Activated CD8-positive, alpha-beta memory T cell treated with anti-CD3 and anti-CD28 coated beads, Interleukin-2, amount 50 U/mL, for 48 hours (primary cell): Measurements from ENCODE around the gene PGAP3.
"Not testable (repeated sequence)": the region's sequence is repeated elsewhere in the genome, so short reads cannot be mapped to it uniquely, and the experiment has no call there.

ENCODE experiments used
- DNase-seq: peaks from one replicate; pipeline ENCODE4 v3.0.0-alpha.2; 2020

The PGAP3 gene, protein sequence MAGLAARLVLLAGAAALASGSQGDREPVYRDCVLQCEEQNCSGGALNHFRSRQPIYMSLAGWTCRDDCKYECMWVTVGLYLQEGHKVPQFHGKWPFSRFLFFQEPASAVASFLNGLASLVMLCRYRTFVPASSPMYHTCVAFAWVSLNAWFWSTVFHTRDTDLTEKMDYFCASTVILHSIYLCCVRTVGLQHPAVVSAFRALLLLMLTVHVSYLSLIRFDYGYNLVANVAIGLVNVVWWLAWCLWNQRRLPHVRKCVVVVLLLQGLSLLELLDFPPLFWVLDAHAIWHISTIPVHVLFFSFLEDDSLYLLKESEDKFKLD

DNA sequence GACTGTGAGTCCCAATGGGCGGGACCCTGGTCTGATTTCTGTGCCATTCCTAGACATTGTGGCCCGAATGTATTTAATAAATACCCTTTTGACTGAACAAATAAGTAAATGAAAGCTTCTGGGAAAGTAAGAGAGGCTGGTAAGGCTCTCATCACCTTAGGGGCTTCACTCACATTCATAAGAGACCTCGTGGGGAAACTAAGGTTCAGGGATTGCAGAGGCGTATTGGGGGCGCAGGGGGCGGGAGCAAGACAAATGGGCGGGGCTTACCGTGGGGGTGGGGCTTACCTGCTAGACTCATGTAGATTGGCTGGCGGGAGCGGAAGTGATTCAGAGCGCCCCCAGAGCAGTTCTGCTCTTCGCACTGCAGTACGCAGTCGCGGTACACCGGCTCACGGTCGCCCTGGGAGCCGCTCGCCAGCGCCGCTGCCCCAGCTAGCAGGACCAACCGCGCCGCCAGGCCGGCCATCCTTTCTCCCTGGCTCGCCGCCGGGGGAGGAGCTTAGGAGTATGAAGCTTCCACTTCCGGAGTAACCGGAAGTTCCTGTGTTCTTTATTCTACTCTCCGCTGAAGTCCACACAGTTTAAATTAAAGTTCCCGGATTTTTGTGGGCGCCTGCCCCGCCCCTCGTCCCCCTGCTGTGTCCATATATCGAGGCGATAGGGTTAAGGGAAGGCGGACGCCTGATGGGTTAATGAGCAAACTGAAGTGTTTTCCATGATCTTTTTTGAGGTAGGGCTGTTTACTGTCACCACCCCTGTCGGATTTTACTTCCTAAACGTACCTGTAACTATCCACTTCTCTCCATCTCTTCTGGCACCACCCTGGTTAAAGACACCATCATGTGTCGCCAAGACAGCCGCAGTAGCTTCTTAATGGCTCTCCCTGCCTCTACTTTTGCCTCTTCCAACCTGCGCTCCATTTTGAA lies at the start of gene PGAP3:
Gene PGAP3 (minus strand): TSS at position 512 of the 929 bp plus-strand sequence. CDS start 43 bp downstream, at position 469.
- peak; percentile 92 for DNase-seq

DNA sequence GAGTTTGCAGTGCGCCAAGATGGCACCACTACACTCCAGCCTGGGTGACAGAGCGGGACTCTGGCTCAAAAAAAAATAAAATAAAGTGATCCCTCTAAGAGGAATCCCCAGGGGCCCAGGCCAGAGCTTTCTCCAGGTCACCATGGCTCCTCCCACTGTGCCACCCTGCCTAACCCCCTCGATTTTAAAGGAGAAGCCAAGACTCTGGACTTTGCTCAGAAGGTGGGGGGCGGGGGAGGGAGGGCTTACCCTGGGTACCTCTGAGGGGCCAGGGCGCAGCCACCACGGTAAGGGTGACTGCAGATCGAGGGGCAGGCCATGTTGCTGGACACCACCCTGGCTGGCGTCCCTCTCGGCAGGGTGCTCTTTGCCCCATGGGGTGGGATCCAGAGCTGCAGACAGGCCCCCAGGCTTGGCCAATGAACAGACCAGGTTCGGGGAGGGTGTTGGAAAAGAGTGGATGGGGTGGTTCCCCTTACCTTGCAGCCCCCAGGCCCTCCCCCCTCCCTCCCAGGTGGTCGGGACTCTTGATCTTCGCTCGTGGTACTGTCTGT lies 49.4 kb upstream of the PGAP3 start:
- DNase-seq = no peak

DNA sequence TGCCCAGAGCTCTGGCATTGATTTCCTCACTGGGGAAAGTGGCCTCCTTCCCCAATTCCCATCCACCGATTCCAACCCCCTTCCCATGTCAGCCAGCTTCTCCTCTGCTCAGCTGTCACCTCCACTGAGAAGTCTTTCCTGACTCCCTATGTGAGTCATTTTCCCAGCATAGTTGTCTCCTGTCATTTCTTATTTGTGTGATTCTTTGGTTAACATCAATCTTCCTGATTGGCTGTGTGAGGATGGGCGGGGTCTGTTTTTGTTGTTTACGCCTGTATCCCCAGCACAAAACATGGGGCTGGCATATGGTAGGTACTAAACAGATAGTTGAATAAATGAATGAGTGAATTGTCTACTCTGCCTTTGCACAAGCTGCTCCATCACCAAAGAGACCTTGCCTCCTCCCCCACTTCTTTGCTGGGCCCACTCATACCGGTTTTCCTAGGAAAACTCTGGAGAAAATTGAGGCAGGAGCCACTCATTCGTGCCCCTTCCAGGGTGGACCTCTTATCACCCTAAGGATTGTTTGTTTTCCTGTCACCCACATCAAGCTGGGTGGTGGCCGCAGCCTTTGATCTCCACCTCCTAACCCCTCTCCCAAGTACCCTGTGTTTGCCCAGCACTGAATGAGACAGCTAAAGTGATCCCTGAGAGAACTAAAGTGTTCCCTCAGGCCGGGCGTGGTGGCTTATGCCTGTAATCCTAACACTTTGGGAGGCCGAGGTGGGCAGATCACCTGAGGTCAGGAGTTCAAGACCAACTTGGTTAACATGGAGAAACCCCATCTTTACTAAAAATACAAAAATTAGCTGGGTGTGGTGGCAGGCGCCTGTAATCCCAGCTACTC lies 48.7 kb upstream of the PGAP3 start:
- no peak for DNase-seq

DNA sequence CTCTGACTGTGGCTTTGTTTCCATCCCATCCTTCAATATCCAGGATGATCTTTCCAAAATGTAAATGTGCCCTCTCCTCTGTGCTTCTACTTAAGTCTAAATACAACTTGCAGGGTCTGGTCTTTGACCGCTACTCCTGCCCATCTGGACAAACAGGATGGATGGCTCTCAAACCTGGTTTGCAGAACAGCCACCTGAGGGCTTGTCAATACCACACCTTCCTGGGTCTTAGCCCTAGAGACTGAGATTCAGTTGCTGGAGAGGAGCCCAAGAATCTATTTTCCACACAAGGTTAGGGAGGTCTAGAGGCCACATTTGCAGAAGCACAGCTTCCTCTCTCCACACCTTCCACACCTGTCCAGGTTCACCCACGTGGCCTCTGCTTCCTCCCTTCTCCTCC lies 48.0 kb upstream of the PGAP3 start:
- no peak for DNase-seq

GRCh38 chr17:39732586-39732985 lies 44.7 kb upstream of the PGAP3 start:
- DNase-seq = no peak

GRCh38 chr17:39730095-39730921 lies 42.5 kb upstream of the PGAP3 start, which contains the start of gene MIEN1:
MIEN1 (minus strand) TSS chr17:39730532; CDS start chr17:39730495, 37 bp downstream.
- peak; percentile 99 for DNase-seq

DNA sequence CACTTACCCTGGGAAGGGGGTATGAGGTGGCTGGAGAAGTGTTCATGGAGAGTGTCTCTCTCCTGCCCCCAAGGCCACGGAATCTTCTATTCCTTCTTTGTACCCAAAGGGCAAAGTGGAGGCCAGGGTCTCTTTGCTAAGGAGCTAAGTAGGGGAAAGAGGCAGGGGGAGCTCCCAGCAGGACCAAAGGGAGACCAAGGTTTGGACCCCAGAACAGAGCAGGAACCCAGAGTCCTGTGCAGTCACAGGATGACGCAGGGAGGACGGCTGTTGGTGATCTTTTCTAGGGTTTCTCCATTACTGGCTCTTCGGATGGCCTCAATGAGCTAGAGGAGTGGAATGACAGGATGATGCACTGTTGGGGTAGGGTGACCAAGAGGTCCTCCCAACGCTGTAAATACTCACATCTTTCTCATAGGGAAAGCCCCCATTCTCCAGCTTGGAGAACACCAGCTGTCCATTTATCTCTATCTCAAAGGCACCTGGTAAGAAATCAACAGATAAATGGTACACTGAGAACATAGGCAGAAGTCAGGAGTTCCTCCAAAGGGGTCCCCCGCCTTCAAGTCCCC lies 41.5 kb upstream of the PGAP3 start:
- no peak for DNase-seq

DNA sequence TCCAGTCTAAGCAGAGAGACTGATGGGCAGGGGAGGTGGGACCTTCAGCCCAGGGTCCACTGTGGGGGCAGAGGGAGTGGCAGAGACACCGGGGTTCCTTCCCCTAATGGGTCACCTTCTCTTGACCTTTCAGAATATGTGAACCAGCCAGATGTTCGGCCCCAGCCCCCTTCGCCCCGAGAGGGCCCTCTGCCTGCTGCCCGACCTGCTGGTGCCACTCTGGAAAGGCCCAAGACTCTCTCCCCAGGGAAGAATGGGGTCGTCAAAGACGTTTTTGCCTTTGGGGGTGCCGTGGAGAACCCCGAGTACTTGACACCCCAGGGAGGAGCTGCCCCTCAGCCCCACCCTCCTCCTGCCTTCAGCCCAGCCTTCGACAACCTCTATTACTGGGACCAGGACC lies 39.7 kb upstream of the PGAP3 start:
- DNase-seq = no peak

DNA sequence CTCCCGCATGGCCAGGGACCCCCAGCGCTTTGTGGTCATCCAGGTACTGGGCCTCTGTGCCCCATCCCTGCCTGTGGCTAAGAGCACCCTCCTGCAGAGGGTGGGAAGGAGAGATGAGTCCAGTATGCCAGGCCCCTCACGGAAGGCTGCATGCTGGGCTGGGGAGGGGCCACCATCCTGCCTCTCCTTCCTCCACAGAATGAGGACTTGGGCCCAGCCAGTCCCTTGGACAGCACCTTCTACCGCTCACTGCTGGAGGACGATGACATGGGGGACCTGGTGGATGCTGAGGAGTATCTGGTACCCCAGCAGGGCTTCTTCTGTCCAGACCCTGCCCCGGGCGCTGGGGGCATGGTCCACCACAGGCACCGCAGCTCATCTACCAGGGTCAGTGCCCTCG lies 38.8 kb upstream of the PGAP3 start:
- no peak for DNase-seq

DNA sequence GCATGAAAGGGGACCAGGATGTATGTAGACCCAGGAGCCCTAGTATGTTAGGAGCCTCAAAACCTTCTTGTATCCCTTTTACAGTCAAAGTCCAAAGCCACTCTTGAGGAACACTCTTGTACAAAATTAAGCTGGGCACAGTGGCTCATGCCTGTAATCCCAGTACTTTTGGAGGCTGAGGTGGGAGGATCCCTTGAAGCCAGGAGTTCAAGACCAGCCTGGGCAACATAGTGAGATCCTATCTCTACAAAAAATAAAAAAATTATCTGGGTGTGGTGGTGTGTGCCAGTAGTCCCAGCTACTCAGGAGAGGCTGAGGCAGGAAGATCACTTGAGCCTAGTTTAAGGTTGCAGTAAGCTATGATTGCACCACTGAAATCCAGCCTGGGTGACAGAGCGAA lies 38.1 kb upstream of the PGAP3 start:
- DNase-seq = not testable (repeated sequence)

DNA sequence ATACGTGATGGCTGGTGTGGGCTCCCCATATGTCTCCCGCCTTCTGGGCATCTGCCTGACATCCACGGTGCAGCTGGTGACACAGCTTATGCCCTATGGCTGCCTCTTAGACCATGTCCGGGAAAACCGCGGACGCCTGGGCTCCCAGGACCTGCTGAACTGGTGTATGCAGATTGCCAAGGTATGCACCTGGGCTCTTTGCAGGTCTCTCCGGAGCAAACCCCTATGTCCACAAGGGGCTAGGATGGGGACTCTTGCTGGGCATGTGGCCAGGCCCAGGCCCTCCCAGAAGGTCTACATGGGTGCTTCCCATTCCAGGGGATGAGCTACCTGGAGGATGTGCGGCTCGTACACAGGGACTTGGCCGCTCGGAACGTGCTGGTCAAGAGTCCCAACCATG lies 36.9 kb upstream of the PGAP3 start:
- no peak for DNase-seq

DNA sequence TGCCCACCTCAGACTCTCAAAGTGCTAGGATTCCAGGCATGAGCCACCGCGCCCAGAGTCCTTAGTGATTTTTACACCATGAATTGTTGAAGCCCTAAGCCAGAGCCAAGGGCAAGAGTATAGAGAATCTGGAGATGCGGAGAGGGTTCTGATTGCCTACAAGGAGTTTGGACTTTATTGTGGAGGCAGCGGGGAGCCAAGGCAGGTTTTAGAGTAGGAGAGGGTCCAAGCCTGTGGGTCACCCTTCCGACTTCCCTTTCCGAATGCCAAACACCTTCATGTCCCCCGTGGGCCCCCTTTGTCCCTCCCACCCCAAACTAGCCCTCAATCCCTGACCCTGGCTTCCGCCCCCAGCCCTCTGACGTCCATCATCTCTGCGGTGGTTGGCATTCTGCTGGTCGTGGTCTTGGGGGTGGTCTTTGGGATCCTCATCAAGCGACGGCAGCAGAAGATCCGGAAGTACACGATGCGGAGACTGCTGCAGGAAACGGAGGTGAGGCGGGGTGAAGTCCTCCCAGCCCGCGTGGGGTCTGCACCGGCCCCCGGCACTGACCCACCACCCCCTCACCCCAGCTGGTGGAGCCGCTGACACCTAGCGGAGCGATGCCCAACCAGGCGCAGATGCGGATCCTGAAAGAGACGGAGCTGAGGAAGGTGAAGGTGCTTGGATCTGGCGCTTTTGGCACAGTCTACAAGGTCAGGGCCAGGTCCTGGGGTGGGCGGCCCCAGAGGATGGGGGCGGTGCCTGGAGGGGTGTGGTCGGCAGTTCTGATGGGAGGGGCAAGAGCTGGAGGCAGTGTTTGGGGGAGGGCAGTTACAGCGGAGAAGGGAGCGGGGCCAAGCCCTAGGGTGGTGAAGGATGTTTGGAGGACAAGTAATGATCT lies 35.4 kb upstream of the PGAP3 start:
- DNase-seq = no peak

GRCh38 chr17:39722104-39722503 lies 34.2 kb upstream of the PGAP3 start:
- DNase-seq = no peak

- DNase-seq = no peak
Observed at GRCh38 chr17:39719563-39720355, 31.9 kb upstream of the PGAP3 start.

DNA sequence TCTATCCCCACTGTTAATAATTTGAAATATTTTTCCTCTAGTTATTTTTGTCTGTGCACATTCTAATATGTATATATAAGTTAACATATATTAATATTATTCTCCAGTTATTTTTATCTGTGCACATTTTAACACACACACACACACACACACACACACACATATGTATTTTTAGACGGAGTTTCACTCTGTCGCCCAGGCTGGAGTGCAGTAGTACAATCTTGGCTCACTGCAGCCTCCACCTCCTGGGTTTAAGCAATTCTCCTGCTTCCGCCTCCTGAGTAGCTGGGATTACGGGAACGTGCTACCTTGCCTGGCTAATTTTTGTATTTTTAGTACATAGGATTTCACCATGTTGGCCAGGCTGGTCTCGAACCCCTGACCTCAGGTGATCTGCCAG lies 29.8 kb upstream of the PGAP3 start:
- DNase-seq = no peak

- no peak for DNase-seq
Observed at GRCh38 chr17:39716879-39717536, 29.2 kb upstream of the PGAP3 start.

- DNase-seq = no peak
Observed at GRCh38 chr17:39716073-39716818, 28.4 kb upstream of the PGAP3 start.
